Measurements from ENCODE around the gene PRDM16. TPM values are rescaled to one million over a fixed set of nuclear protein-coding genes. Genes with fewer than 3 reads are reported as not detected.

PRDM16 gene
- polyA plus RNA-seq, 1 donor (not counting 4 experiments of a cell fraction or from before 2014, with no cell fraction given), result 0.05 TPM

DNA sequence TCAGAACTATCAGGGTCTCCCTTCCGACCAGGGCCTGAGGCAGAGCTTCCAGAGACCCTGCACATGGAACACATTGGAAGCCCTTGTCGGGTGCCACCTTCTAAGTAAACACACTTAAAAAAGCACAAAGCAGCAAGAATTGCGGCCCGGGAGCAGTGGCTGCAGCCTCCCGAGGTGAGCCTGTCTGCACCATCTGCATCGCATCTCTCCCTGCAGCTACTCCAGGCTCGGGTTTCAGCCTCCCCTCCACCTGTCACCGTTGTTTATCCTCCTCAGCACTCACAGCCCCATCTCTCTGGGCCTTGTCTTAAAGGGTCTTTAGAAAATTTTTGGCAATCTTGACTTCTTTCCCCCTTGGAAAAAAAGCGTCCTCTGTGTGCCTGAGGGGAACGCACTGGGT lies 290.3 kb downstream of the PRDM16 start:
- Histone ChIP-seq H3K4me1 (ENCODE audit: control insufficient read depth, extremely low read depth, insufficient read depth, low read length) (no peaks in the 10 kb centered on the region), H3K9me1 (ENCODE audit: control insufficient read depth, extremely low read depth, insufficient read depth, low read length) (no peaks in the 10 kb centered on the region), H3K4me2 (ENCODE audit: control insufficient read depth, extremely low read depth, insufficient read depth, low read depth, low read length) (no peak overlapping the region), H3K27ac (ENCODE audit: control insufficient read depth, insufficient read depth, low read length) (no peak overlapping the region), H3K27me3 (ENCODE audit: control insufficient read depth, extremely low read depth, insufficient read depth, low read length) (no peaks in the 10 kb centered on the region), H3K4me3 (ENCODE audit: control insufficient read depth in 2 of 3, extremely low read depth in 1 of 3, insufficient read depth in 2 of 3, low read depth in 1 of 3, low read length in 3 of 3) (no peak overlapping the region), H2AFZ (ENCODE audit: control insufficient read depth, low read length) (no peak overlapping the region), H3K9ac (ENCODE audit: control insufficient read depth, extremely low read depth, insufficient read depth, low read length) (no peak overlapping the region), H3K9me3 (ENCODE audit: control insufficient read depth, low read depth, low read length) (no peaks in the 10 kb centered on the region), H4K20me1 (ENCODE audit: control insufficient read depth, extremely low read depth, insufficient read depth, low read length) (no peaks in the 10 kb centered on the region), H3K79me2 (ENCODE audit: control insufficient read depth, insufficient read depth, low read length) (no peaks in the 10 kb centered on the region), H3K36me3 (ENCODE audit: control insufficient read depth in 2 of 2, extremely low read depth in 1 of 2, insufficient read depth in 2 of 2, low read length in 2 of 2) (no peaks in the 10 kb centered on the region)
- no peak for TF ChIP-seq EZH2 (IDR thresholded peaks at IDR 0.05; ENCODE audit: low read length)
- TF ChIP-seq, protein P1, sequence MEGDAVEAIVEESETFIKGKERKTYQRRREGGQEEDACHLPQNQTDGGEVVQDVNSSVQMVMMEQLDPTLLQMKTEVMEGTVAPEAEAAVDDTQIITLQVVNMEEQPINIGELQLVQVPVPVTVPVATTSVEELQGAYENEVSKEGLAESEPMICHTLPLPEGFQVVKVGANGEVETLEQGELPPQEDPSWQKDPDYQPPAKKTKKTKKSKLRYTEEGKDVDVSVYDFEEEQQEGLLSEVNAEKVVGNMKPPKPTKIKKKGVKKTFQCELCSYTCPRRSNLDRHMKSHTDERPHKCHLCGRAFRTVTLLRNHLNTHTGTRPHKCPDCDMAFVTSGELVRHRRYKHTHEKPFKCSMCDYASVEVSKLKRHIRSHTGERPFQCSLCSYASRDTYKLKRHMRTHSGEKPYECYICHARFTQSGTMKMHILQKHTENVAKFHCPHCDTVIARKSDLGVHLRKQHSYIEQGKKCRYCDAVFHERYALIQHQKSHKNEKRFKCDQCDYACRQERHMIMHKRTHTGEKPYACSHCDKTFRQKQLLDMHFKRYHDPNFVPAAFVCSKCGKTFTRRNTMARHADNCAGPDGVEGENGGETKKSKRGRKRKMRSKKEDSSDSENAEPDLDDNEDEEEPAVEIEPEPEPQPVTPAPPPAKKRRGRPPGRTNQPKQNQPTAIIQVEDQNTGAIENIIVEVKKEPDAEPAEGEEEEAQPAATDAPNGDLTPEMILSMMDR (optimal IDR thresholded peaks at IDR 0.05 in 1 of 3, IDR thresholded peaks at IDR 0.05 in 1 of 3, conservative IDR thresholded peaks at IDR 0.05 in 1 of 3; ENCODE audit: extremely low read depth in 1 of 3, insufficient read depth in 2 of 3, low read length in 3 of 3), result no peak
- DNase-seq (ENCODE audit: low read depth, low spot score) (no peak), FAIRE-seq (no peak)
- dilution Hi-C loops (cut with MboI; ENCODE audit: extremely low pct_ligation_motif_present, low sequenced_read_pairs), result no loop called here

DNA sequence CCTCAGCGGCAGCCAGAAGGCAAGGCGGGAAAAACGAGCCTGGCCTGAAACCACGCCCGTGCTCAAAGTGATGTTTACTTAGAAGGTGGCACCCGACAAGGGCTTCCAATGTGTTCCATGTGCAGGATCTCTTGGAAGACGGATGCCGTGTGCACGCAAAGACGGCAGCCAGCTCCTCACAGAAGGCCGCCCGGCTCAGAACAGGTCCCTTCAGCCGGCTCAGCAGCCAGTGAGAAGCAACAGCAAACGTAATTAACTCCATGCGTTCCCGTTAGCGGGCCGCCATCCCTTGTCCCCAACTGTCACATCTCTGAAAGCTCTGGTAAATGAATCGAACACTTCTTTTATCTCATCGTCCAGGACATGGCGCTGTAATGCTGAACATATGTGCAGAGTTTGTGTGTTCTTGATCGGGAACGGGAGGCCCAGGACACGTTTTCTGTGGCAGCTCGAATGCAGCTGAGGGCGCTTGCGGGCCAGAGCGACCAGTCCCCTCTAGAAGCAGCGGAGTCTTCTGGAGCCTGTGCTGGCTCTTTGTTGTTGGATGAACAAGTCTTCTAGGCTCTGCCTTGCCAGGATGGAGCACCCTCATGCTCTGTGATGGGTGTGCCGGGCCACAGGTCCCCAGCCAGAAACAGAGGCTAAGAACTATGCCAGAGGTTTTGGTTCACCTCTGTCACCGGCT lies 290.9 kb downstream of the PRDM16 start:
- no peaks in the 10 kb centered on the region for H3K79me2 ChIP-seq (ENCODE audit: control insufficient read depth, insufficient read depth, low read length)
- no peak overlapping the region for H3K4me2 ChIP-seq (ENCODE audit: control insufficient read depth, extremely low read depth, insufficient read depth, low read depth, low read length)
- no peaks in the 10 kb centered on the region for H3K9me1 ChIP-seq (ENCODE audit: control insufficient read depth, extremely low read depth, insufficient read depth, low read length)
- H3K36me3 ChIP-seq (ENCODE audit: control insufficient read depth in 2 of 2, extremely low read depth in 1 of 2, insufficient read depth in 2 of 2, low read length in 2 of 2), result no peaks in the 10 kb centered on the region
- dilution Hi-C loops (cut with MboI; ENCODE audit: extremely low pct_ligation_motif_present, low sequenced_read_pairs), result no loop called here
- no peak for DNase-seq (ENCODE audit: low read depth, low spot score)
- FAIRE-seq, result no peak
- H3K4me1 ChIP-seq (ENCODE audit: control insufficient read depth, extremely low read depth, insufficient read depth, low read length), result no peaks in the 10 kb centered on the region
- H3K27me3 ChIP-seq (ENCODE audit: control insufficient read depth, extremely low read depth, insufficient read depth, low read length), result no peaks in the 10 kb centered on the region
- no peaks in the 10 kb centered on the region for H3K9me3 ChIP-seq (ENCODE audit: control insufficient read depth, low read depth, low read length)
- no peak overlapping the region for H3K4me3 ChIP-seq (ENCODE audit: control insufficient read depth in 2 of 3, extremely low read depth in 1 of 3, insufficient read depth in 2 of 3, low read depth in 1 of 3, low read length in 3 of 3)
- TF ChIP-seq, protein P1 (optimal IDR thresholded peaks at IDR 0.05 in 1 of 3, IDR thresholded peaks at IDR 0.05 in 1 of 3, conservative IDR thresholded peaks at IDR 0.05 in 1 of 3; ENCODE audit: extremely low read depth in 1 of 3, insufficient read depth in 2 of 3, low read length in 3 of 3), result no peak
- no peak for TF ChIP-seq EZH2 (IDR thresholded peaks at IDR 0.05; ENCODE audit: low read length)
- no peak overlapping the region for H3K27ac ChIP-seq (ENCODE audit: control insufficient read depth, insufficient read depth, low read length)
- no peak overlapping the region for H3K9ac ChIP-seq (ENCODE audit: control insufficient read depth, extremely low read depth, insufficient read depth, low read length)
- no peak overlapping the region for H2AFZ ChIP-seq (ENCODE audit: control insufficient read depth, low read length)
- H4K20me1 ChIP-seq (ENCODE audit: control insufficient read depth, extremely low read depth, insufficient read depth, low read length), result no peaks in the 10 kb centered on the region
